ENCODE data around the gene GIGYF2. TPM values are rescaled to one million over a fixed set of nuclear protein-coding genes. Genes with fewer than 3 reads are reported as not detected.

The GIGYF2 gene
- total RNA-seq, 1 experiment from 2014 or later = 29.6 TPM

GRCh38 chr2:232741972-232742371 lies 44.8 kb downstream of the GIGYF2 start:
- in situ Hi-C loops (cut with HindIII; ENCODE audit: low pct_unique_long_range_greater_than_20kb, low sequenced_read_pairs) = no loop called here
- DNase-seq (ENCODE audit: low read depth) = no peak

- no peak for DNase-seq (ENCODE audit: low read depth)
- in situ Hi-C loops (cut with HindIII; ENCODE audit: low pct_unique_long_range_greater_than_20kb, low sequenced_read_pairs) = no loop called here
Measured at GRCh38 chr2:232744963-232745362, 47.8 kb downstream of the GIGYF2 start.

- in situ Hi-C loops (cut with HindIII; ENCODE audit: low pct_unique_long_range_greater_than_20kb, low sequenced_read_pairs) = no loop called here
- DNase-seq (ENCODE audit: low read depth) = no peak
Measured at GRCh38 chr2:232748038-232748437, 50.9 kb downstream of the GIGYF2 start.

- in situ Hi-C loops (cut with HindIII; ENCODE audit: low pct_unique_long_range_greater_than_20kb, low sequenced_read_pairs) = no loop called here
- no peak for DNase-seq (ENCODE audit: low read depth)
Measured at GRCh38 chr2:232749331-232749730, 52.2 kb downstream of the GIGYF2 start.

- in situ Hi-C loops (cut with HindIII; ENCODE audit: low pct_unique_long_range_greater_than_20kb, low sequenced_read_pairs) = no loop called here
- DNase-seq (ENCODE audit: low read depth) = no peak
Measured at GRCh38 chr2:232750135-232750671, 53.1 kb downstream of the GIGYF2 start.

- in situ Hi-C loops (cut with HindIII; ENCODE audit: low pct_unique_long_range_greater_than_20kb, low sequenced_read_pairs) = no loop called here
- no peak for DNase-seq (ENCODE audit: low read depth)
Measured at GRCh38 chr2:232757905-232758304, 60.8 kb downstream of the GIGYF2 start.

GRCh38 chr2:232761301-232761907 lies 64.3 kb downstream of the GIGYF2 start:
- DNase-seq (ENCODE audit: low read depth) = peak; percentile 47
- in situ Hi-C loops (cut with HindIII; ENCODE audit: low pct_unique_long_range_greater_than_20kb, low sequenced_read_pairs) = no loop called here

GRCh38 chr2:232767866-232768265 lies 70.7 kb downstream of the GIGYF2 start:
- no peak for DNase-seq (ENCODE audit: low read depth)

GRCh38 chr2:232770207-232770606 lies 73.1 kb downstream of the GIGYF2 start:
- in situ Hi-C loops (cut with HindIII; ENCODE audit: low pct_unique_long_range_greater_than_20kb, low sequenced_read_pairs) = no loop called here

More at GRCh38 chr2:232767866-232768265, 70.7 kb downstream of the GIGYF2 start:
- in situ Hi-C loops (cut with HindIII; ENCODE audit: low pct_unique_long_range_greater_than_20kb, low sequenced_read_pairs) = no loop called here

GRCh38 chr2:232771870-232772269 lies 74.7 kb downstream of the GIGYF2 start:
- DNase-seq (ENCODE audit: low read depth) = no peak
- in situ Hi-C loops (cut with HindIII; ENCODE audit: low pct_unique_long_range_greater_than_20kb, low sequenced_read_pairs) = no loop called here

More at GRCh38 chr2:232770207-232770606, 73.1 kb downstream of the GIGYF2 start:
- DNase-seq (ENCODE audit: low read depth) = no peak

- no peak for DNase-seq (ENCODE audit: low read depth)
- in situ Hi-C loops (cut with HindIII; ENCODE audit: low pct_unique_long_range_greater_than_20kb, low sequenced_read_pairs) = no loop called here
Measured at GRCh38 chr2:232772531-232772930, 75.4 kb downstream of the GIGYF2 start.

- DNase-seq (ENCODE audit: low read depth) = no peak
- in situ Hi-C loops (cut with HindIII; ENCODE audit: low pct_unique_long_range_greater_than_20kb, low sequenced_read_pairs) = no loop called here
Measured at GRCh38 chr2:232773815-232774214, 76.7 kb downstream of the GIGYF2 start.

GRCh38 chr2:232776435-232776834 lies 79.3 kb downstream of the GIGYF2 start, which contains the start of gene KCNJ13:
KCNJ13 (minus strand) TSS chr2:232776565; CDS start chr2:232771362, 5,203 bp downstream.
- in situ Hi-C loops (cut with HindIII; ENCODE audit: low pct_unique_long_range_greater_than_20kb, low sequenced_read_pairs) = no loop called here
- no peak for DNase-seq (ENCODE audit: low read depth)

GRCh38 chr2:232777276-232777675 lies 80.1 kb downstream of the GIGYF2 start:
- in situ Hi-C loops (cut with HindIII; ENCODE audit: low pct_unique_long_range_greater_than_20kb, low sequenced_read_pairs) = no loop called here

GRCh38 chr2:232779465-232779864 lies 82.3 kb downstream of the GIGYF2 start:
- in situ Hi-C loops (cut with HindIII; ENCODE audit: low pct_unique_long_range_greater_than_20kb, low sequenced_read_pairs) = no loop called here
- DNase-seq (ENCODE audit: low read depth) = no peak

More at GRCh38 chr2:232777276-232777675, 80.1 kb downstream of the GIGYF2 start:
- no peak for DNase-seq (ENCODE audit: low read depth)

- in situ Hi-C loops (cut with HindIII; ENCODE audit: low pct_unique_long_range_greater_than_20kb, low sequenced_read_pairs) = no loop called here
- no peak for DNase-seq (ENCODE audit: low read depth)
Measured at GRCh38 chr2:232779934-232780333, 82.8 kb downstream of the GIGYF2 start.

- peak; percentile 94 for DNase-seq (ENCODE audit: low read depth)
- in situ Hi-C loops (cut with HindIII; ENCODE audit: low pct_unique_long_range_greater_than_20kb, low sequenced_read_pairs) = no loop called here
Measured at GRCh38 chr2:232781765-232782164, 84.6 kb downstream of the GIGYF2 start.

- in situ Hi-C loops (cut with HindIII; ENCODE audit: low pct_unique_long_range_greater_than_20kb, low sequenced_read_pairs) = no loop called here
- DNase-seq (ENCODE audit: low read depth) = no peak
Measured at GRCh38 chr2:232783278-232783677, 86.1 kb downstream of the GIGYF2 start.

- no peak for DNase-seq (ENCODE audit: low read depth)
- in situ Hi-C loops (cut with HindIII; ENCODE audit: low pct_unique_long_range_greater_than_20kb, low sequenced_read_pairs) = no loop called here
Measured at GRCh38 chr2:232787806-232788205, 90.7 kb downstream of the GIGYF2 start.

GRCh38 chr2:232789082-232789481 lies 92.0 kb downstream of the GIGYF2 start:
- DNase-seq (ENCODE audit: low read depth) = no peak
- in situ Hi-C loops (cut with HindIII; ENCODE audit: low pct_unique_long_range_greater_than_20kb, low sequenced_read_pairs) = no loop called here
